ENCODE measurements around the gene KIAA1549. TPM values are rescaled to one million over a fixed set of nuclear protein-coding genes. Genes with fewer than 3 reads are reported as not detected.
"Not testable (repeated sequence)": the region's sequence is repeated elsewhere in the genome, so short reads cannot be mapped to it uniquely, and the experiment has no call there.

The KIAA1549 gene
- total RNA-seq = 5.2 TPM

- ATAC-seq (peak; percentile 93), DNase-seq (ENCODE audit: low spot score) (peak; percentile 75)
- intact Hi-C loops (cut with DNase I) = loop anchor here (10.0 kb wide), 1 partner anchor 97 kb away; no protein-coding TSS in a partner anchor
Measured at GRCh38 chr7:138981332-138982203, at the start of gene KIAA1549. KIAA1549 (minus strand) TSS chr7:138981389; CDS start chr7:138981269, 120 bp downstream.

GRCh38 chr7:139029353-139029752, 48.2 kb upstream of the KIAA1549 start:
- ATAC-seq = no peak
- DNase-seq (ENCODE audit: low spot score) = no peak
- intact Hi-C loops (cut with DNase I) = no loop called here

- intact Hi-C loops (cut with DNase I) = no loop called here
- ATAC-seq (no peak), DNase-seq (ENCODE audit: low spot score) (no peak)
Measured at GRCh38 chr7:139026551-139026950, 45.4 kb upstream of the KIAA1549 start.

GRCh38 chr7:139025861-139026260, 44.7 kb upstream of the KIAA1549 start:
- ATAC-seq; intact Hi-C loops (cut with DNase I); DNase-seq (ENCODE audit: low spot score): not testable (repeated sequence)

- no peak for ATAC-seq
- intact Hi-C loops (cut with DNase I) = no loop called here
- DNase-seq (ENCODE audit: low spot score) = no peak
Measured at GRCh38 chr7:139023076-139023475, 41.9 kb upstream of the KIAA1549 start.

GRCh38 chr7:139022286-139022685, 41.1 kb upstream of the KIAA1549 start:
- intact Hi-C loops (cut with DNase I) = no loop called here
- no peak for DNase-seq (ENCODE audit: low spot score)
- no peak for ATAC-seq

- ATAC-seq (peak; percentile 38), DNase-seq (ENCODE audit: low spot score) (no peak)
- intact Hi-C loops (cut with DNase I) = loop anchor here (5.0 kb wide), 1 partner anchor 58 kb away; no protein-coding TSS in a partner anchor
Measured at GRCh38 chr7:139018910-139019309, 37.7 kb upstream of the KIAA1549 start.

- peak; percentile 87 for ATAC-seq
- intact Hi-C loops (cut with DNase I) = loop anchor here (5.0 kb wide), 1 partner anchor 60 kb away; no protein-coding TSS in a partner anchor
- peak; percentile 75 for DNase-seq (ENCODE audit: low spot score)
Measured at GRCh38 chr7:139016931-139017511, 35.8 kb upstream of the KIAA1549 start.

GRCh38 chr7:139011373-139011772, 30.2 kb upstream of the KIAA1549 start:
- no peak for ATAC-seq

GRCh38 chr7:139004321-139005090, 23.3 kb upstream of the KIAA1549 start:
- no peak for DNase-seq (ENCODE audit: low spot score)
- ATAC-seq = no peak
- intact Hi-C loops (cut with DNase I) = no loop called here

More at GRCh38 chr7:139011373-139011772, 30.2 kb upstream of the KIAA1549 start:
- DNase-seq (ENCODE audit: low spot score) = no peak
- intact Hi-C loops (cut with DNase I) = no loop called here

GRCh38 chr7:138999414-138999813, 18.2 kb upstream of the KIAA1549 start:
- no peak for DNase-seq (ENCODE audit: low spot score)
- ATAC-seq = no peak
- intact Hi-C loops (cut with DNase I) = no loop called here

- DNase-seq (ENCODE audit: low spot score) = no peak
- intact Hi-C loops (cut with DNase I) = no loop called here
- no peak for ATAC-seq
Measured at GRCh38 chr7:138992052-138992531, 10.9 kb upstream of the KIAA1549 start.

GRCh38 chr7:138987686-138988085, 6.5 kb upstream of the KIAA1549 start:
- intact Hi-C loops (cut with DNase I) = loop anchor here (10.0 kb wide), 1 partner anchor 103 kb away; no protein-coding TSS in a partner anchor
- ATAC-seq = no peak
- DNase-seq (ENCODE audit: low spot score) = no peak

GRCh38 chr7:138982204-138982623, 1.0 kb upstream of the KIAA1549 start:
- intact Hi-C loops (cut with DNase I) = loop anchor here (10.0 kb wide), 1 partner anchor 97 kb away; no protein-coding TSS in a partner anchor
- DNase-seq (ENCODE audit: low spot score) (no peak), ATAC-seq (no peak)

- intact Hi-C loops (cut with DNase I) = loop anchor here (10.0 kb wide), 1 partner anchor 96 kb away; no protein-coding TSS in a partner anchor
- DNase-seq (ENCODE audit: low spot score) (peak; percentile 66), ATAC-seq (peak; percentile 12)
Measured at GRCh38 chr7:138980563-138981291, 462 bp downstream of the KIAA1549 start.

- DNase-seq (ENCODE audit: low spot score) (no peak), ATAC-seq (no peak)
- intact Hi-C loops (cut with DNase I) = loop anchor here (10.0 kb wide), 1 partner anchor 95 kb away; no protein-coding TSS in a partner anchor
Measured at GRCh38 chr7:138979988-138980562, 1.1 kb downstream of the KIAA1549 start.

GRCh38 chr7:138979226-138979979, 1.8 kb downstream of the KIAA1549 start:
- intact Hi-C loops (cut with DNase I) = no loop called here
- DNase-seq (ENCODE audit: low spot score) = no peak
- no peak for ATAC-seq
